ENCODE results near the gene ZCCHC7.

Gene ZCCHC7

GRCh38 chr9:37148181-37148580 lies 27.8 kb downstream of the ZCCHC7 start:
- DNase-seq (ENCODE audit: low read depth): no peak
- no peak for TF ChIP-seq CTCF (conservative IDR thresholded peaks at IDR 0.05; ENCODE audit: control insufficient read depth, insufficient read depth, low read depth, low read length)
- no peak overlapping the region for H3K4me3 ChIP-seq (ENCODE audit: control insufficient read depth, low read depth, low read length)

- TF ChIP-seq CTCF (conservative IDR thresholded peaks at IDR 0.05; ENCODE audit: control insufficient read depth, insufficient read depth, low read depth, low read length): no peak
- no peak for DNase-seq (ENCODE audit: low read depth)
- H3K4me3 ChIP-seq (ENCODE audit: control insufficient read depth, low read depth, low read length): no peak overlapping the region
Measured at GRCh38 chr9:37149666-37150308, 29.4 kb downstream of the ZCCHC7 start.

- no peak for DNase-seq (ENCODE audit: low read depth)
- no peak for TF ChIP-seq CTCF (conservative IDR thresholded peaks at IDR 0.05; ENCODE audit: control insufficient read depth, insufficient read depth, low read depth, low read length)
- H3K4me3 ChIP-seq (ENCODE audit: control insufficient read depth, low read depth, low read length): no peak overlapping the region
Measured at GRCh38 chr9:37150415-37150814, 30.0 kb downstream of the ZCCHC7 start.

- no peak for TF ChIP-seq CTCF (conservative IDR thresholded peaks at IDR 0.05; ENCODE audit: control insufficient read depth, insufficient read depth, low read depth, low read length)
- no peak for DNase-seq (ENCODE audit: low read depth)
- H3K4me3 ChIP-seq (ENCODE audit: control insufficient read depth, low read depth, low read length): no peak overlapping the region
Measured at GRCh38 chr9:37151812-37152211, 31.4 kb downstream of the ZCCHC7 start.

GRCh38 chr9:37152365-37152764 lies 32.0 kb downstream of the ZCCHC7 start:
- TF ChIP-seq CTCF (conservative IDR thresholded peaks at IDR 0.05; ENCODE audit: control insufficient read depth, insufficient read depth, low read depth, low read length): no peak
- no peak overlapping the region for H3K4me3 ChIP-seq (ENCODE audit: control insufficient read depth, low read depth, low read length)
- no peak for DNase-seq (ENCODE audit: low read depth)

- no peak for DNase-seq (ENCODE audit: low read depth)
- no peak overlapping the region for H3K4me3 ChIP-seq (ENCODE audit: control insufficient read depth, low read depth, low read length)
- TF ChIP-seq CTCF (conservative IDR thresholded peaks at IDR 0.05; ENCODE audit: control insufficient read depth, insufficient read depth, low read depth, low read length): no peak
Measured at GRCh38 chr9:37155601-37156000, 35.2 kb downstream of the ZCCHC7 start.

- no peak overlapping the region for H3K4me3 ChIP-seq (ENCODE audit: control insufficient read depth, low read depth, low read length)
- no peak for DNase-seq (ENCODE audit: low read depth)
- no peak for TF ChIP-seq CTCF (conservative IDR thresholded peaks at IDR 0.05; ENCODE audit: control insufficient read depth, insufficient read depth, low read depth, low read length)
Measured at GRCh38 chr9:37156205-37156604, 35.8 kb downstream of the ZCCHC7 start.

Data from fibroblast of mammary gland (primary cell).